Central memory CD8-positive, alpha-beta T cell (primary cell): ENCODE data around the gene FBXL14.

ENCODE experiments used
- ATAC-seq: fragments of 150-1000 bp; cut with Tn5 transposase; replicated peaks from 2 replicates; pipeline ENCODE4 v1.10.0; 2022; ENCODE audit warnings: mild to moderate bottlenecking, moderate FRiP score, moderate number of reproducible peaks; ENCODE audit not compliant: poor library complexity, severe bottlenecking; ENCODE audit errors: extremely low read depth
- DNase-seq, 2 donors: peaks; one replicate each; pipeline ENCODE4 v3.0.0; 2021; ENCODE audit warnings: low spot score in 2 of 2
- H3K27ac Mint-ChIP-seq: one replicate; pipeline ENCODE4 v1.8.0; 2022; ENCODE audit warnings: low read depth, mild to moderate bottlenecking, moderate library complexity, mixed read lengths
- H3K27me3 Mint-ChIP-seq: one replicate; pipeline ENCODE4 v1.8.0; 2022; ENCODE audit warnings: mixed read lengths
- H3K36me3 Mint-ChIP-seq: one replicate; pipeline ENCODE4 v1.8.0; 2022; ENCODE audit warnings: mild to moderate bottlenecking, moderate library complexity, mixed read lengths; ENCODE audit not compliant: insufficient read depth
- H3K4me1 Mint-ChIP-seq: one replicate; pipeline ENCODE4 v1.8.0; 2022; ENCODE audit warnings: mixed read lengths
- H3K4me3 Mint-ChIP-seq: one replicate; pipeline ENCODE4 v1.8.0; 2022; ENCODE audit warnings: mild to moderate bottlenecking, moderate library complexity, mixed read lengths
- H3K9me3 Mint-ChIP-seq: one replicate; pipeline ENCODE4 v1.8.0; 2022; ENCODE audit warnings: mixed read lengths

The FBXL14 gene

DNA sequence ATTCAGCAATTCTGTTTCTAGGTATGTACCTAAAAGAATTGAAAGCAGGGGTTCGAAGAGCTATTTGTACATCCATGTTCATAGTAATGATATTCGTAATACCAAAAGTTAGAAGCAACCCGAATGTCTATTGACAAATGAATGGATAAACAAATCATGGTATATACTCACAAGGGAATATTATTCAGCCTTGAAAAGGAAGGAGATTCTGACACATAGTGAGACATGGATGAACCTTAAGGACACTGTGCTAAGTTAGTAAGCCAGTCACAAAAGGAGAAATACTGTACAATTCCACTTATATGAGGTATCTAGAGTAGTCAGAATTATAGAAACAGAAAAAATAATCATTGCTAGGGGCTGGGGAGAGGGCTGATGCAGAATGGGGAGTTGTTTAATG, 4.4 kb upstream of the FBXL14 start:
- peaks cover 12% of the 10 kb centered on the region for H3K36me3 Mint-ChIP-seq
- ATAC-seq: no peak
- DNase-seq: no peak
- no peaks in the 10 kb centered on the region for H3K9me3 Mint-ChIP-seq
- peaks cover 27% of the 10 kb centered on the region for H3K4me1 Mint-ChIP-seq
- no peak overlapping the region for H3K4me3 Mint-ChIP-seq
- no peak overlapping the region for H3K27ac Mint-ChIP-seq
- no peaks in the 10 kb centered on the region for H3K27me3 Mint-ChIP-seq

DNA sequence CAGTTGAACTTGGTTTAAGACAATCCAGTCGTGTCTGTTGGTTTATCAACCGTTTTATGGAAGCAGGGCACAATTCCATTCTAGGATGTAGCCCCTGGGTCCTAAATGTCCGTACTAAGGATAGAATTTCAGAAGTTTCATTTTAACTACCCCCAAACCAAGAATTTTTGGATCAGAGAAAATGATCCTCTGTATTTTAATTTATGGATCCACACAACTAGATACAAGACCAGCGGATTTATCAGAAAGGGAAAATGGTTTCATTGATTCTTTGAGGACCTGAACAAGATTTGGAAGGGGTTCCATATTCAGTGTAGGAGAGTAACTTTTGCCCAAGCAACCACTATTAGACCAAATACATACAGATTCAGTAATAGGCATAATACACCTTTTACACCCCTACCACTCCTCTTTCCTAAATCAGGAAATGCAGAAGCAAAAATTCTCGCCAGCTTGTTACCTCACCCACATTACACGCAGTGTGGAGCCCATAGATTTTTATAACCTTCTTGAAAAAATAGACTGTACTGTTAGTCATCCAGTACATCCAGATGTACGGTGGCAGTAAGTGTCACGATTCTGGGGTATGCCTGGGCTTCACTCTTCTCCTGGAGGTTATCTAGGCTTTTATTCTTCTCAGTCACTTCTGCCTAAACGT, 1.4 kb upstream of the FBXL14 start:
- no peaks in the 10 kb centered on the region for H3K9me3 Mint-ChIP-seq
- no peaks in the 10 kb centered on the region for H3K27me3 Mint-ChIP-seq
- peak overlapping the region; percentile 94 for H3K4me3 Mint-ChIP-seq
- no peak for ATAC-seq
- H3K4me1 Mint-ChIP-seq: peaks cover 36% of the 10 kb centered on the region
- DNase-seq: no peak
- H3K27ac Mint-ChIP-seq: peak overlapping the region; percentile 96
- H3K36me3 Mint-ChIP-seq: peaks cover 30% of the 10 kb centered on the region

DNA sequence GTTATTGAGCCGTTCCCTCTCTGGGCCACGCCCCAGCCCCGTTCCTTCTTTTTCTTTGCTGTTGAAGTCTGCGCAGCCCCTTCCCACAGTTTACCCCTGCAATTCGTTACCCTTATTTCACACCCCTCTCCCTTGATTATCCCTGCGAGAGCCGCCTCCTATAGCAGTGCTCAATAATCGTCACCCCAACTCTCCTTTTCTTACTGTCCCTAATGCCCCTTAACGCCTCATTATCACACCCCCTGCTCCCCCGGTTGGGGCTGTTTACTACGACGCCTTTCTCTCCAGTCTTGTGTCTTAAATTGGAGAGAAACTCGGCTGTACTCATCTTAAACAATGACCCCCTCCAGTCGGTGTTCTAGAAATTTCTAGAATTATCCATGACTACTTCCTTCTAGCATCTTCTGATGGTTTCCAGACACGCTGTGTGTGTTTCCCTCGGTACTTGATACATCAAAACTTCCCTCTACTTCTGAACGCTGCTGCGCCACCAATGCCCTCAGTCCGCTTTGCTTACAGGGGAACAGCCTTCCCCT, 713 bp upstream of the FBXL14 start:
- Mint-ChIP-seq H3K36me3 (peaks cover 32% of the 10 kb centered on the region), H3K27ac (peak overlapping the region; percentile 96), H3K4me3 (peak overlapping the region; percentile 94), H3K4me1 (peaks cover 40% of the 10 kb centered on the region), H3K9me3 (no peaks in the 10 kb centered on the region), H3K27me3 (no peaks in the 10 kb centered on the region)
- no peak for DNase-seq
- ATAC-seq: no peak

DNA sequence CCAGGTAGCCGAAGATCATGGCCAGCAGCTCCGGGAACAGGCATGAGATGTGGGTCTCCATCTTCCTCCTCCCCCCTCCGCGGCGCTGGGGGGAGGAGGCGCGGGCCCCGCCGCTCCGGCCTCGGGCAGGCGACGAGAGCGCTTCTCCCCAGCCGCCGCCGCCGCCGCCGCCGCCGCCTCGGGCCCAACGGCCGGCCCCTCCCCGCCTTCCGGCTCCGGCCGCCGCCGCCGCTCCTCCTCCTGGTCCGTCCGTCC, 448 bp downstream of the FBXL14 start:
- DNase-seq: no peak
- H3K27ac Mint-ChIP-seq: no peak overlapping the region
- ATAC-seq: peak; percentile 3
- peaks cover 33% of the 10 kb centered on the region for H3K36me3 Mint-ChIP-seq
- no peaks in the 10 kb centered on the region for H3K27me3 Mint-ChIP-seq
- peaks cover 41% of the 10 kb centered on the region for H3K4me1 Mint-ChIP-seq
- no peaks in the 10 kb centered on the region for H3K9me3 Mint-ChIP-seq
- H3K4me3 Mint-ChIP-seq: peak overlapping the region; percentile 92

DNA sequence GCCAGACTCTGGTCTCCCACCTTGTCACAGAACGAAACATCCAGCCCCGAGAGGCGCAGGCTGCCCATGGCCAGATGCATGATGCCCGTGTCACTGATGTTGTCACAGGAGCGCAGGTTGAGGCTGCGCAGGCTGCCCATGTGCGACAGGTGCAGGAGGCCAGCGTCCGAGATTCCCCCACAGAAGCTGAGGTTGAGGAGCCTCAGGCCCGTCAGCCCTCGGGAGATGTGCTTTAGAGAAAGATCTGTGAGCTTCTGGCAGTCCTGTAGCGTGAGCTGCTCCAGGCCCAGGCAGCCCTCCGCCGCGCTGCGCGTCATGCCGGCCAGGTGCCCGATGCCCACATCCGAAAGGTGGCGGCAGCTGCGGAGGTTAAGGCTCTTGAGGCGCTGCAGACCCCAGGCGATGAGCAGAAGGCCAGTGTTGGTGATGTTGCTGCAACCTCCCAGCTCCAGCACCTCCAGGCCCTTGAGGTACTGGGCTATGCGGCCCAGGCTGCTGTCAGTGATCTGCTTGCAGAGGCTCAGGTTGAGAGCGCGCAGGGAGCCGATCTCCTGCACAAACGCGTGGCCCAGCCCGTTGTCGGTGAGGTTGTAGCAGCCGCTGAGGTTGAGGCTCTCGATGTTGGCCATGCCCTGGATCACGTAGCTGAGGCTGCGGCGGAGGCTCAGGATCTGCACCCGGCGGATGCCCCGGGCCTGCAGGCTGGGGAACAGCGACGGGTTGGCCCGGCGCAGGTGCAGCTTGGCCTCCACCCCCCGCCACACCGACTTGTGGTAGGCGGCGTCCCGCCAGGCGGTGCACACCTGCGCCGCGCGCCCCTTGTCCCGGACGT, 991 bp downstream of the FBXL14 start:
- H3K27me3 Mint-ChIP-seq: no peaks in the 10 kb centered on the region
- DNase-seq: peak; percentile 34 to 43

DNA sequence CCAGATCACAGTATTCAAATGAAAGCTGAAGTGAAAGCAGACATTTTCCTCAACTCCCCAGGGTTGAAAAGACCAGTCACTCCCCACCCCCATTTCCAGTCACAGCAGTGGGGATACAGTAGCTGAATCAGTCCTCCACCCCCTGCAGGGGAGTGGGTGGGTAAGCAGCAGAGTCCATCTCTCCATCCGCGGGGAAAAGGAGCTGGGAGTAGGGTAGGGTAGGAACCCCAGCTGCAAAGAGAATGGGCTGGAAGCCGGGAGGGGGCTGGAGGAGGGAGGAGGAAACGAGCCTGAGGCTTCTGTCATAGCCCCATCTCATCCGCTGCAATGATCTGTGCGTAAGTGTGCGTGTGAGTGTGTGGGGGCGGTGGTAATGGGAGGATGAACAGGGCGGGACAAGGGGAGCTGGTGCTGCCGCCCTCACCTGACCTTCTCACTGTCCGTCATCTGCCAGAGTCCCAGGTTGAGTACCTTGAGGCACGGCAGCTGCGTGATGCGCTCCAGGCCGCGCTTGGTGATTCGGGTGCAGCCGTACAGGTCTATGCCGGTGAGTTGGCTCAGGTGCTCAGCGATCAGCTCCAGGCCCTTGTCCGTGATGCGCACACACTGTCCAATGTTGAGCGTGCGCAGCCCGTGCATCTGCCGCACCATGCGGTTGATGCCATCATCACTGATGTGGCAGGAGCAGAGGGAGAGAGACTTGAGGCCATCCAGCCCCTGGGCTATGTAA, 1.8 kb downstream of the FBXL14 start:
- Mint-ChIP-seq H3K27me3 (no peaks in the 10 kb centered on the region), H3K9me3 (no peaks in the 10 kb centered on the region), H3K27ac (peak overlapping the region; percentile 90), H3K4me1 (peaks cover 54% of the 10 kb centered on the region), H3K4me3 (peak overlapping the region; percentile 92), H3K36me3 (peaks cover 39% of the 10 kb centered on the region)
- ATAC-seq: peak; percentile 33
- peak in 1 of 2 donors; percentile 34 for DNase-seq

More for the DNA sequence above, 991 bp downstream of the FBXL14 start:
- peak; percentile 29 for ATAC-seq
- Mint-ChIP-seq H3K4me3 (peak overlapping the region; percentile 92), H3K4me1 (peaks cover 46% of the 10 kb centered on the region), H3K27ac (peak overlapping the region; percentile 90), H3K36me3 (peaks cover 38% of the 10 kb centered on the region), H3K9me3 (no peaks in the 10 kb centered on the region)

DNA sequence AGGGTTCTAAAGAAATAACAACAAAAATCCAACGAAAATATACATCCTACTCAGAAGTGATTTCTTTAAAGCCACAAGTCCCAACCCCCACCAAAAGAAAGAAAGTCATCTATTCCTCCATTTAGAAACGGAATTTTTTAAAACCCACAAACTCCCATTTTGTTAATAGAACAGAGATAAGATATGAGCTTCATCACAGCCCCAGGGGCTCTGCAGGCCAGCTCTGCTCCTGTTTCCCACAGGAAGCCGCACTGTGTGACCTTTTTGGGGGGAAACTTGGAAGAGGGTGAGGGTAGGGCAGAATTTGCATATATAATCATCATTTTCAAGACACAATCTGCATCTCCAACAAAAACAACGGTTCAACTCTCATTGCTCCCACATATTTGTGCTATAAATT, 2.8 kb downstream of the FBXL14 start:
- Mint-ChIP-seq H3K36me3 (peaks cover 47% of the 10 kb centered on the region), H3K4me1 (peaks cover 55% of the 10 kb centered on the region), H3K27ac (peak overlapping the region; percentile 90), H3K27me3 (no peaks in the 10 kb centered on the region), H3K4me3 (peak overlapping the region; percentile 92), H3K9me3 (no peaks in the 10 kb centered on the region)
- no peak for ATAC-seq
- no peak for DNase-seq

DNA sequence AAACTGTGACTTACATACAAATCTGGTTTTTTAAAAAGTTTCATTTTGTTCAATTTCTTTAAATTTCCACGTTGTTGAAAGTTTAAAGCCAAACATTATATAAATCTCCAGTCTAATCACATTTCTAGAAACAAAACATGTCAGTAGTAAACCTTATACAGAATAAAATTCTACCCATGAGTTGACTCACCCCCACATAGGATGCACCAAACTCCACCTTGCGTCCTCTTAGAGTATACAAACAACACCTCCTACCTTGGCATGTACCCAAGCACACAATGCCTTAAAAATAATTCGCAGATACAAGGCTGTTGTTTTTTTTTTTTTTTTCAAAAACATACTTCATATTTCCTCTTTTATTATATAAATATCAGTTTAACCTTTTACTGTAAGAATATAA, 3.3 kb downstream of the FBXL14 start:
- DNase-seq: peak in 1 of 2 donors; percentile 43
- H3K27me3 Mint-ChIP-seq: no peaks in the 10 kb centered on the region
- peak overlapping the region; percentile 90 for H3K27ac Mint-ChIP-seq
- peak overlapping the region; percentile 92 for H3K4me3 Mint-ChIP-seq
- peaks cover 48% of the 10 kb centered on the region for H3K36me3 Mint-ChIP-seq
- ATAC-seq: peak; percentile 26
- H3K9me3 Mint-ChIP-seq: no peaks in the 10 kb centered on the region
- peaks cover 55% of the 10 kb centered on the region for H3K4me1 Mint-ChIP-seq

DNA sequence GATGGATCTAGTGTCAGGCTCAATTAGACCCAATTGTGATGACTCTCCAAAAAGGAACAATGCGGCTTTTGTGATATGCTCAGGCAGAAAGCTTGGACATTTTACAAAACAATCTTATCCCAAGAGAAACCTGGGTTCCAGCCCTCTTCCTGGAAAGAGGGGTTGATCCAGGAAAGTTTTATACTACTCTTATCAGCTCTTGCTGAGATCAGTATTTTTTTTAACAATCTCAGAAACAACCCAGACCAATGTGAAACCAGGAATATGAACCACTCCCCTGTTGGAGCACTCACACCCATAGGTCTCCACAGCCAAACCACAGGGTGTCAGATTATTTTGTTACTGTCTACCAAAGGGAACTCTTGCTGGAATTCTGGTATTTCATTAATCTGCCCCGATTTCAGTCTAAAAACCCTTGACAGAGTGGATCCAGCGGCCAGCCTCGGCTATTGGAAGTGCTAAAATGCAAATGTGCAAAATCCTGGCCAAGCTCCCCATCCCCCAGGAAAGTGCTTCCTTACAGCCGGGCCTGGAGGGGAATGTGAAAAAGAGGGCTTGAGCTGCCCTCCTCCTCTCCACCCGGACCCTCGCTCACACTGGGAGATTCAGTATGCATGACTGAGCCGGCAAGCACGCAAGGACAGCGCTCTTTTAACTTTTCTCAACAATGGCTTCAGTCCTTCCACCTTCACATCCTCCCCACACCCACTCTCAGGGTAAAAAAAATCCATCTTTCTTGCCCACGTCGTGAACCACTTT, 4.0 kb downstream of the FBXL14 start:
- Mint-ChIP-seq H3K9me3 (no peaks in the 10 kb centered on the region), H3K27ac (peak overlapping the region; percentile 90), H3K4me1 (peaks cover 52% of the 10 kb centered on the region), H3K4me3 (peak overlapping the region; percentile 92), H3K36me3 (peaks cover 48% of the 10 kb centered on the region), H3K27me3 (no peaks in the 10 kb centered on the region)
- no peak for DNase-seq
- no peak for ATAC-seq

DNA sequence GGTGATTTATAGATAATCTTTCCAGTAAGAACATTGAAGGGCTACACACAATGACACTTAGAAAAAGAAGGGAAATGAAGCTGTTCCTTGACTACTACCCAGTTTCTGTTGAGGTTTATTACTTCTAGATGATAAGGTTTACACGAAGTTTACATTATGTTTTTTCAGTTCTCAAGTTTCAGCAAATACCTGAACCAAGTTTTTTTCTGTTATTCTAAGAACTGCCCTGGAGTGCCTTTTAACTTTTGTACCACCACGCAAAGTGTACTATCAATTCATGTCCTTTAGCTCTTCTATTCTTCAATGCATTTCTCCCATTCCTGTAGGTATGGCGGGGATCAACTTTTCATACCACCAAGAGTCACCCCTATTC, 5.8 kb downstream of the FBXL14 start:
- no peak for DNase-seq
- Mint-ChIP-seq H3K4me1 (peaks cover 47% of the 10 kb centered on the region), H3K4me3 (no peak overlapping the region), H3K36me3 (peaks cover 41% of the 10 kb centered on the region), H3K27ac (no peak overlapping the region), H3K27me3 (no peaks in the 10 kb centered on the region), H3K9me3 (no peaks in the 10 kb centered on the region)
- ATAC-seq: no peak

DNA sequence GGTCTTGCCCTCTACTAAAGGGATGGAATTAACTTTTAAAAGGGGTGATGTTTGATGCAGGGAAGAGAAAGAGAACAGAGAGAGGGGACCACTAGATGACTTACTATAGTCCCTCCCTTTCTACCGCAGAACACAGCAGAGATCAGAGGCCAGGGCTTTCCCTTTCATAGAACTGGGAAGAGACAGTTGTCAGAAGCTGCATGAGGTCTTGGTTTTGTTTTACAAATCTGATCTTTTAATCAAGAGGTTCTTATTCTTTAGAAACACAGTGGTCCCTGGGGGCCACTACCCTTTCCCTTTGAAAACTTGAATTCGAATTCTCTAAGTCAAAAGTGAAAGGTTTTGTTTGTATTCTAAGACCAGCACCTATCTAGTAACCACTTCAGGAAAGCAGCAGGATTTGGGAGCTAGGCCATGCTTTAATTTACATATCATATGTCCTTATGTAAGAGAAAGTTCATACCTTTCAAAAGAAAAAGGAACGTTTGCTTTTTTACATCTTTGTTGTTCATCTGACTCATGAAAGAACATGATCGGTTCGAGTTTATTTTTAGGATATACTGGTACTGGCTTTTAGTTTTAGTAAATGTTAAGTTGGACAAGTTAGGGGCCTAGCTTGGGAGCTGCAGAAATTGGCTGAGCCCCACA, 6.3 kb downstream of the FBXL14 start:
- H3K27me3 Mint-ChIP-seq: no peaks in the 10 kb centered on the region
- ATAC-seq (no peak), DNase-seq (no peak)
- no peak overlapping the region for H3K27ac Mint-ChIP-seq
- H3K36me3 Mint-ChIP-seq: peaks cover 36% of the 10 kb centered on the region
- peaks cover 49% of the 10 kb centered on the region for H3K4me1 Mint-ChIP-seq
- H3K9me3 Mint-ChIP-seq: no peaks in the 10 kb centered on the region
- H3K4me3 Mint-ChIP-seq: no peak overlapping the region

DNA sequence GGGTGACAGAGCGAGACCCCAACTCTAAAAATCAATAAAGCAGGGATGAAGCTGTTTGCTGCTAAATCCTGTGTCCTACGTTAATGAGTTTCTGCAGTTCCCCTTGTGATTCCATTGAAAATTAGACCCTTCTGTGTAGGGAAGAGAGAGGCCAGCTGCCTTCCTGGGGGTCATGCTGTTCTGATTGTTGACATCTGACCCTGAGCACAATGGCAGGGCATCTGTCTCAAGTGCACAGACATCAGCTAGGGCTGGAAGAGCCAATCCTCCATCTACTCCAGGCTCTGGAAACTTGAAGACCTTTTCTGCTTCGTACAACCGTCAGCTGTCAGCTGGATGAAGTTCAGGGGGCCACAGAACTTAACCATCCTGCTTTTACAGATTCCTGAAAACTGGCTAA, 10.1 kb downstream of the FBXL14 start:
- Mint-ChIP-seq H3K36me3 (peaks cover 18% of the 10 kb centered on the region), H3K27ac (no peak overlapping the region), H3K27me3 (no peaks in the 10 kb centered on the region), H3K4me1 (peaks cover 32% of the 10 kb centered on the region), H3K4me3 (no peak overlapping the region), H3K9me3 (no peaks in the 10 kb centered on the region)
- DNase-seq: no peak
- no peak for ATAC-seq
